KBM-7 (cell line): Measurements from ENCODE around the gene NAPA.
A peak's percentile ranks its signal among the peaks of the same experiment; 100 is the strongest.

ENCODE experiments used
- DNase-seq: peaks from one replicate; pipeline ENCODE4 v3.0.0-alpha.2; 2015
- in situ Hi-C: fragments of 300-500 bp; cut with MboI; formaldehyde crosslinking; loops from 2 replicates; pipeline ENCODE4 v1.14.3; 2020; ENCODE audit warnings: low sequenced_read_pairs, low pct_unique_long_range_greater_than_20kb, mixed read lengths

Gene NAPA

GRCh38 chr19:47514869-47515588, at the start of gene NAPA:
TSS of gene NAPA (minus strand) at chr19:47515063. CDS start at chr19:47514940, 123 bp downstream.
- peak; percentile 100 for DNase-seq
- in situ Hi-C loops: no loop called here

GRCh38 chr19:47564081-47564480, 49.2 kb upstream of the NAPA start:
- DNase-seq: no peak

GRCh38 chr19:47561440-47562057, 46.7 kb upstream of the NAPA start:
- in situ Hi-C loops: no loop called here
- no peak for DNase-seq

More at GRCh38 chr19:47564081-47564480, 49.2 kb upstream of the NAPA start:
- in situ Hi-C loops: no loop called here

GRCh38 chr19:47560999-47561398, 46.1 kb upstream of the NAPA start:
- no peak for DNase-seq
- in situ Hi-C loops: no loop called here

GRCh38 chr19:47550129-47550528, 35.3 kb upstream of the NAPA start:
- no peak for DNase-seq
- in situ Hi-C loops: no loop called here

- no peak for DNase-seq
- in situ Hi-C loops: no loop called here
These were observed 34.5 kb upstream of the NAPA start for GRCh38 chr19:47549261-47549862.

GRCh38 chr19:47547199-47547598, 32.3 kb upstream of the NAPA start:
- DNase-seq: no peak
- in situ Hi-C loops: no loop called here

GRCh38 chr19:47545061-47545948, 30.4 kb upstream of the NAPA start:
- in situ Hi-C loops: no loop called here
- DNase-seq: no peak

GRCh38 chr19:47544476-47544875, 29.6 kb upstream of the NAPA start:
- no peak for DNase-seq
- in situ Hi-C loops: no loop called here

- in situ Hi-C loops: no loop called here
- no peak for DNase-seq
These were observed 29.2 kb upstream of the NAPA start for GRCh38 chr19:47544075-47544474.

- in situ Hi-C loops: no loop called here
- DNase-seq: no peak
These were observed 27.2 kb upstream of the NAPA start for GRCh38 chr19:47542030-47542475.

GRCh38 chr19:47541518-47541917, 26.7 kb upstream of the NAPA start:
- in situ Hi-C loops: no loop called here
- no peak for DNase-seq

GRCh38 chr19:47540748-47541147, 25.9 kb upstream of the NAPA start:
- in situ Hi-C loops: no loop called here

GRCh38 chr19:47539747-47540311, 25.0 kb upstream of the NAPA start:
- no peak for DNase-seq
- in situ Hi-C loops: no loop called here

More at GRCh38 chr19:47540748-47541147, 25.9 kb upstream of the NAPA start:
- peak; percentile 20 for DNase-seq

- in situ Hi-C loops: no loop called here
- no peak for DNase-seq
These were observed 23.9 kb upstream of the NAPA start for GRCh38 chr19:47538812-47539211.

GRCh38 chr19:47537493-47537892, 22.6 kb upstream of the NAPA start:
- no peak for DNase-seq
- in situ Hi-C loops: no loop called here

- in situ Hi-C loops: no loop called here
- DNase-seq: no peak
These were observed 19.8 kb upstream of the NAPA start for GRCh38 chr19:47534628-47535027.

- in situ Hi-C loops: no loop called here
- DNase-seq: no peak
These were observed 17.0 kb upstream of the NAPA start for GRCh38 chr19:47531640-47532387.
